NOMO-1 (cell line): ENCODE data around the gene ABHD17C.
"Not testable (repeated sequence)": the region's sequence is repeated elsewhere in the genome, so short reads cannot be mapped to it uniquely, and the experiment has no call there.

Experiments
- DNase-seq, 2 experiments: peaks; one replicate each; lab custom pipeline; 2025; ENCODE audit not compliant: unreplicated experiment in 2 of 2; lab: John Stamatoyannopoulos, UW

ABHD17C gene

GRCh38 chr15:80760960-80761359, 65.8 kb downstream of the ABHD17C start:
- no peak for DNase-seq

DNA sequence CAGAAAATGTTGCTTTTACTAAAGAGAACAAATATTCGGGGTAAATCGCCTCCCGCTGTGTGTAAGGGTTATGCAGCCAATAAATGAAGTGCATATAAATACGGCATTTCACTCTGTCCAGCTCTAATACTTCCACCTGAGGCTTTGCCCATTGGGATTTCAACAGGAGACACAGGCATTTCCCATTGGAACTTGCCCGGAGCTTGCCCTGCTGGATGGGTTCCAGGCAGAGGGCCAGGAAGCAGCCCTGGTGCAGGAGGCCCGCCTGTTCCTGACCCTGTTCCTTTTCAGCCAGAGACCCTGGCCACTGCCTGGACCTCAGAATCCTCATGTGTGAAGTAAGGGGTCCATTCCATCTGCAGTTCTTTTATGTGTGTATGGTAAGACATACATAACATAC, 66.6 kb downstream of the ABHD17C start:
- no peak for DNase-seq

- not testable (repeated sequence) for DNase-seq
These were observed 68.1 kb downstream of the ABHD17C start for GRCh38 chr15:80763235-80763634.

DNA sequence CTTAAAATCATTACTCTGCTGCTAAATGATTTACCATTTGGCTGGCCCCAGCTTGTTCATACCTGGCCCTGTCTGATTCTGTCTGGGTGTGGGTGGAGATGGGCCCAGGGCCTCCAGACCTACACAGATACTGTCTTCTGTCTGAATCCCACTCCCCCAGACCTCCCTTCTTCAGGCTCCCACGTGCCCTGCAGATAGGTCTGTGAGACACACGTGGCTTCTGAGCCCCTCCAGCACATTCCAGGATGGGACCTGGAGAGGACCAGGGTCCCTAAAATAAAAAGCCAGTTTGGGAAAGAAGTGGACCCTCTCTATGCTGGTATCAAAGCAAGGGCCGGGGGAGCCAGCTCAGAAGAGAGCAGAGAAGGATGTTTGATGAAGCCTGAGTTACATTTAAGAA, 69.4 kb downstream of the ABHD17C start:
- no peak for DNase-seq

DNA sequence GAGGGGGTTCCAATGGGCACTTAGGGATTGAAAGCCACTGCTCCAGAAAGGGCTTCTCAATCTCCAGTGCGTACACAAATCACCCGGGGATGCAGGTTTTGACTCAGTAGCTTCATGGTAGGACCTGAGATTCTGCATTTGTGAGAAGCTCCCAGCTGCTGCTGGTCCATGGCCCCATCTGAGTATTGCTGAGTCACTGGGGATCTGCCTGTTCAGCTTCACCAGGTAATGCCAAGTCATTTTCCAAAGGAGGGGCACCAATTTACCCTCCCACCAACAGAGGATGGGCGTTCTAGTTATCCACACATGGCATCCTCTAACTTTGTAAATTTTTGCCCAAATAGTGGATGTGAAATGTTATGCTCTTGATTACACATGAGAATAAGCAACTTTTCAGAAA, 71.2 kb downstream of the ABHD17C start:
- DNase-seq, result no peak

DNA sequence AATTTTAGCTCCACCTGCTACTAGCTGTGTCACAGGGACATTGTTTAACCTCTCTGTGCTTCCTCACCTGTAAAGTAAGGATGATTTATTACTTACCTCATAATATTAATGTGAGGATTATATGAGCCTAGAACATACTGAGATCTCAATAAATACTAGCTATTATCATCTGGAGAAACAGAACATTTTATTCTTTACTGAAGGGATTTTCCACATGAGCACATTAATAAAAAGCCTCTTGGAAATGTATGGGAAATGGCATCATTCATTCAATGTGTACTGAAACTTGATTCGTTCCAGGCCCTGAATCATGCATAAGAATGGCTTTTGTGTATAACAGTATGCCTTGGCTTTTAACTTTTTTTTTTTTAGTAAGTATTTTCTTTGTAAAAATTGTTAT, 73.0 kb downstream of the ABHD17C start:
- no peak for DNase-seq

GRCh38 chr15:80769153-80769828, 74.2 kb downstream of the ABHD17C start:
- no peak for DNase-seq

DNA sequence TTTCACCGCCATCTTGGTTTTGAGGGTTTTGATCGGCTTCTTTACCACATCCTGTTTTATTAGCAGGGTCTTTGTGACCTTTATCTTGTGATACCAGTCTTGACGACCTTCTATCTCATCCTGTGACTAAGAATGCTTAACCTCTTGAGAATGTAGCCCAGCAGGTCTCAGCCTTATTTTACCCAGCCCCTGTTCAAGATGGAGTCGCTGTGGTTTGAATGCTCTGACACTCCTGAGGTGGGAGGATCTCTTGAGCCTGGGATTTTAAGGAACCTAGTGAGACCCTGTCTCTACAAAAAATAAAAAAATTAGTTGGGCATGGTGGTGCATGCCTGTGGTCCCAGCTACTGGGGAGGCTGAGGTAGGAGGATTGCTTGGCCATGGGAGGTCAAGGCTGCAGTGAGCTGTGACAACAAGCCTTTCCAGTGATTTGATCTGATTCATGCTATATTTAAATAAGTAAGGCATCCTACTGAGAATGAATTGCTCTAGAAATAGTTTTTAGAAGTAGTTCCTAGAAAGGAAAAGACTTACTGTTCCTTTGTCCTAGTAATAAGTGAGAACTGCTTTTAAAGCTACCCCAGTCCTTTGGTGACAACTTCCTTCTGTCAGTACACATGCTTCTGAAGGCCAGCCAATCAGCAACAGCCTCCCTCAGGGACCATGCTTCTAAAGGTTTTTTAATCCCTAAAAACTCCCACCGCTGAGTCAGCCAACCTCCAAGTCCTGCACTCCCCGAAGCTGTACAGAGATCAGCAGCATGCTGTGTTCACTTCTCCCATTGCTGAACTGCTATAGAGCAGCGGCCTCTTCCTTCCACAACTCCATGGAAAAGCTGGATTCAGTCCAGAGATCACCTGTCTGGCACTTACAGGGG, 75.0 kb downstream of the ABHD17C start:
- DNase-seq, result no peak

DNA sequence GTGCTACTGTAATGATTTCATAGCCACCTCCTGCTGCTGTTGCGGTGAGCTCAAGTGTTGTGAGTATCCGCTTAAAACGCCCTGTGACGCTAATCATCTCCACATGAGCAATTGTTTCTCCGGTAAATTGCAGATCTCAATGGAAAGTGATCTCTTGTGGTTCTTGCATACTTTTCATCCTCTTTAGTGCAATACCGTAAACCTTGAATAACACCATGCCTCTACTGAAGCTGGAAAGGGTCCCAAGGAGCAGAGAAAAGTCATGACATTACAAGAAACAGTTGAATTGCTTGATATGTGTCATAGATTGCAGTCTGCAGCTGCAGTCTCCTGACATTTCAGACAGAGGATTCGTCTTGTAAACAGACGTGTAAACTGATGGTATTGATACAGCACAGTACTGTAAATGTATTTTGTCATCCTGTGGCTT, 78.0 kb downstream of the ABHD17C start:
- DNase-seq, result no peak

- DNase-seq, result no peak
These were observed 78.8 kb downstream of the ABHD17C start for GRCh38 chr15:80773792-80774352.

DNA sequence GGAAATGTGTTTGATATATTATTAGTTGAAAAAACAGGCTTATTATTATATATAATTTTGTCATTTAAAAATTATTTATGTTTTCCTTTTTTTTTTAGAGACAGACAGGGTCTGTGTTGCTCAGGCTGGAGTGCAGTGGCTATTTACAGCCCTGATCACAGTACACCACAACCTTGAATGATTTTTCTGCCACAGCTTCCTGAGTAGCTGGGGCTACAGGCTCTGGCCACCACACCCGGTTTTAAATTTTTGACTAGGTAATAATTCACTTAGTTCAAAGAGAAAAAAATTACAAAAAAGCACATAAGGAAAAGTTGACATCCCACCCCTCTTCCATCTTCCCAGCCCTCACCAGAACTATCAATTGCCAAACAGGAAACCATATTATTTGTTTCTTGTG, 79.4 kb downstream of the ABHD17C start:
- DNase-seq, result peak in 1 of 2 experiments; percentile 13

DNA sequence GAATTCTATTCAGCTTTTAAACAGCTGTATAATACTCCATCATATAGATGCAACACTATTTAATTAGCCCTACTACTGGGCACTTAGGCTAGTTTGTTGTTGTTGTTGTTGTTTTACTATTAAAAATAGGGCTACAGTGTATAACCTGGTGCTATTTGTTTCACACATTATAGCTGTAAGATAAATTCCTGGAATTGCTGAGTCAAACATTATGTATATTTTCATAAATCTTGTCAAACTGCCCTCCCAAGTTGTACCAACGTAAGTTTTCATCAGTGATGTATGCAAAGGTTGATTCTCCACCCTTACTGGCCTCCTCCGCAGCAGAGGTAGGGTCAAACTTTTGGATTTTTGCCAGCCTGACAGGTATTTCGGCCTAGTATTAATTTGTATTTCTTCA, 80.2 kb downstream of the ABHD17C start:
- DNase-seq, result no peak

- DNase-seq, result peak; percentile 10 to 31
These were observed 81.4 kb downstream of the ABHD17C start for GRCh38 chr15:80776420-80777045.

GRCh38 chr15:80777137-80777536, 82.0 kb downstream of the ABHD17C start:
- peak; percentile 85 to 99 for DNase-seq

DNA sequence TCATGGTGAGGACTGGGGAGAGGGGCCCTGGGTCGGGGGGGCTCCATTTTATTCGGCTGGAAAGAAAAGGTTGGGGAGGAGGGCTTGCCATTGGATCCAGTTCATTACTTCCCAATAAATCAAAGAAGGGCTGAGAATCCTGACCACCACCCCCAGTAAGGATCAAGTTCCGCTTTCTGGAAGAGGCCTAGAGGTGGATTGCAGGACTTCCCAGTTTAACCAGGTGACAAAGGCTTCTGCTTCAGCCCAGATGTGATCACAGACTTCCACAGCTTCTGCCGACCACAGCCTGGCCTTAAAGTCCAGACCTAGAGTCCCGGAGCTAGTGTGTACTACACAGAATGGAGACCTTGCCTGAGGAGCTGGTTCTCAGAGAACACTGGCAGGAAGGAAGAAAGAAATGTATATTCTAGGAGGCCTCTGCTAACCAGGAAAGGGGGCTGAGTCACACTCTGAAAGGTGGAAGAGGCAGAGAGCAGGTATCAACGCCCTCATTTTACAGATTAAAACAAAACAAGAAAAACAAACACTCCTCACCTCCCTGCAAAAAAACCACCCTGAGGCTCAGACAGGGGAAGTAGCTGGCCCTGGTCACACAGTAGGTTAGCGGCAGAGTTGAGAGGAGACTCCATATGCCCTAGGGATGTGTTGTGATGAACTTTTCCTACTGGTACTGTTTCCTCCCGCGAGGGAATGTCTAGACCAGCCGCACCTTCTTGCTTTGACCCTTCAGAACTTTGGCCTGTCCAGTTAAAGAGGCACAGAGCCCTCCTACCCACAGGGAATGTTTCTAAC, 82.9 kb downstream of the ABHD17C start:
- DNase-seq, result peak in 1 of 2 experiments; percentile 19

DNA sequence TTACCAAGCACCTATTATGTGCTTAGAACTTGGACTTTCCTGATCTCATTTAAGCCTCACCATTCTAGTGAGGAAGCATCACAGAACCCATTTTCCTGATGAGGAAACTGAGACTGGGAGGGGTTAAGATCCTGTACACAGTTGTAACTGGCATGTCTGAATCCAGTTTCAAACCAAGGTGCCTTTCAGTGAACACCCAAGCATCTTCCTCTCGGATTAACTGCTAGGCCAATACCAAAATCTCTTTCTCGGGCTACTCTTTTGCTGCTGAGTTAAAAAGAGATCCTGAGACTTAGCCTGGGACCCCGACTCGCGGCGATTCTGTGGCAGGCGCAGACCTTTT, 83.5 kb downstream of the ABHD17C start:
- no peak for DNase-seq

DNA sequence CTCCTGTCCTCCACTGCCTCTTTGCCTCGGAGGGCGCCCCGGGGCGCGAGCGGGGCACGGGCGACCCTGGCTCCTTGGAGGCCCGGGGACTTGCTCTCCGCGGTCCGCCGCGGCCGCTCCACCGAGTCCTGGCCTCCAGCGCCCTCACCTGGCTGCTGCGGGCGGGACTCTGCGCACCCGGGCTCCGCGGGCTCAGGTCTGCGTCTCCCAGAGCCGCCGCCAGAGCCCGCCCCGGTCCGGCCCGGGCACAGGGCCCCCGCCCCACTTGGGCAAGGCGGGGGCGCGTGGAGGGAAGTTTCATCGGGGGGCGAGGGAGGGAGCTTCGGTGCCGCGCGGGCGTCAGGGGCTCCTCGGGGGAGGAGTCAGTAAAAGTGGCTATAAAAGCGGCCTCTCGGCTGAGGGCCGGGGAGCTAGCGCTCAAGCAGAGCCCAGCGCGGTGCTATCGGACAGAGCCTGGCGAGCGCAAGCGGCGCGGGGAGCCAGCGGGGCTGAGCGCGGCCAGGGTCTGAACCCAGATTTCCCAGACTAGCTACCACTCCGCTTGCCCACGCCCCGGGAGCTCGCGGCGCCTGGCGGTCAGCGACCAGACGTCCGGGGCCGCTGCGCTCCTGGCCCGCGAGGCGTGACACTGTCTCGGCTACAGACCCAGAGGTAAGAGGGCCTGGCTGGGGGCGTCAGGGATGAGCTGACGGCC, 84.0 kb downstream of the ABHD17C start, which contains the start of gene CEMIP:
Gene CEMIP, plus strand, starts transcription at position 407 of the 694 bp plus-strand sequence. CDS start 94,510 bp downstream, outside the sequence.
- DNase-seq, result peak; percentile 55 to 65

GRCh38 chr15:80779658-80780415, 84.7 kb downstream of the ABHD17C start:
- no peak for DNase-seq
